ENCODE results near the gene JMJD1C.
"Not testable (repeated sequence)": the region's sequence is repeated elsewhere in the genome, so short reads cannot be mapped to it uniquely, and the experiment has no call there.

Gene JMJD1C

GRCh38 chr10:63262430-63263073 is 203.2 kb downstream of the JMJD1C start:
- no peak for DNase-seq (ENCODE audit: low read depth in 2 of 2)

GRCh38 chr10:63261496-63261895 is 204.3 kb downstream of the JMJD1C start:
- no peak for DNase-seq (ENCODE audit: low read depth in 2 of 2)

GRCh38 chr10:63260860-63261251 is 204.9 kb downstream of the JMJD1C start:
- DNase-seq (ENCODE audit: low read depth in 2 of 2): no peak

GRCh38 chr10:63260103-63260859 is 205.5 kb downstream of the JMJD1C start:
- DNase-seq (ENCODE audit: low read depth in 2 of 2): no peak

GRCh38 chr10:63258920-63259678 is 206.7 kb downstream of the JMJD1C start:
- no peak for DNase-seq (ENCODE audit: low read depth in 2 of 2)

GRCh38 chr10:63257778-63258177 is 208.0 kb downstream of the JMJD1C start:
- DNase-seq (ENCODE audit: low read depth in 2 of 2): no peak

- DNase-seq (ENCODE audit: low read depth in 2 of 2): no peak
Measured at GRCh38 chr10:63256009-63256773, 209.6 kb downstream of the JMJD1C start.

GRCh38 chr10:63255316-63255715 is 210.5 kb downstream of the JMJD1C start:
- no peak for DNase-seq (ENCODE audit: low read depth in 2 of 2)

GRCh38 chr10:63253040-63253439 is 212.7 kb downstream of the JMJD1C start:
- no peak for DNase-seq (ENCODE audit: low read depth in 2 of 2)

- no peak for DNase-seq (ENCODE audit: low read depth in 2 of 2)
Measured at GRCh38 chr10:63252095-63252762, 213.5 kb downstream of the JMJD1C start.

GRCh38 chr10:63250032-63250431 is 215.7 kb downstream of the JMJD1C start:
- no peak for DNase-seq (ENCODE audit: low read depth in 2 of 2)

- DNase-seq (ENCODE audit: low read depth in 2 of 2): no peak
Measured at GRCh38 chr10:63247771-63248170, 218.0 kb downstream of the JMJD1C start.

- DNase-seq (ENCODE audit: low read depth in 2 of 2): no peak
Measured at GRCh38 chr10:63246356-63246755, 219.4 kb downstream of the JMJD1C start.

- no peak for DNase-seq (ENCODE audit: low read depth in 2 of 2)
Measured at GRCh38 chr10:63241841-63242281, 223.9 kb downstream of the JMJD1C start.

GRCh38 chr10:63240807-63241206 is 225.0 kb downstream of the JMJD1C start:
- no peak for DNase-seq (ENCODE audit: low read depth in 2 of 2)

GRCh38 chr10:63238501-63238900 is 227.3 kb downstream of the JMJD1C start:
- DNase-seq (ENCODE audit: low read depth in 2 of 2): no peak

GRCh38 chr10:63237396-63237795 is 228.4 kb downstream of the JMJD1C start:
- no peak for DNase-seq (ENCODE audit: low read depth in 2 of 2)

- no peak for DNase-seq (ENCODE audit: low read depth in 2 of 2)
Measured at GRCh38 chr10:63236113-63236935, 229.5 kb downstream of the JMJD1C start.

- not testable (repeated sequence) for DNase-seq (ENCODE audit: low read depth in 2 of 2)
Measured at GRCh38 chr10:63235136-63235535, 230.6 kb downstream of the JMJD1C start.

GRCh38 chr10:63229161-63229560 is 236.6 kb downstream of the JMJD1C start:
- DNase-seq (ENCODE audit: low read depth in 2 of 2): no peak

Measured in activated CD4-positive, alpha-beta T cell treated with anti-CD3 and anti-CD28 coated beads for 24 hours (primary cell).